Fibroblast of lung (primary cell): ENCODE measurements around the gene LINC01488. TPM values are rescaled to one million over a fixed set of nuclear protein-coding genes. Genes with fewer than 3 reads are reported as not detected.

Experiments
- DNase-seq, 2 donors: peaks; one replicate each; pipeline versions ENCODE4 v3.0.0 to v3.0.0-alpha.2; 2010; ENCODE audit warnings: low read depth in 2 of 2
- H2AFZ ChIP-seq: 2 replicates; pipeline ENCODE4 v1.5.1; 2012; ENCODE audit warnings: low read length, control low read depth, inconsistent platforms
- H3K27ac ChIP-seq: 2 replicates; pipeline ENCODE4 v1.5.1; 2011; ENCODE audit warnings: low read length, control low read depth; ENCODE audit not compliant: insufficient read depth
- H3K27me3 ChIP-seq: 2 replicates; pipeline ENCODE4 v1.5.1; 2011; ENCODE audit warnings: mild to moderate bottlenecking, low read length; ENCODE audit not compliant: control insufficient read depth, insufficient read depth
- H3K36me3 ChIP-seq: 2 replicates; pipeline ENCODE4 v1.5.1; 2011; ENCODE audit warnings: low read length; ENCODE audit not compliant: control insufficient read depth, insufficient read depth
- H3K4me1 ChIP-seq: 2 replicates; pipeline ENCODE4 v1.5.1; 2011; ENCODE audit warnings: low read length; ENCODE audit not compliant: control insufficient read depth, insufficient read depth; ENCODE audit errors: extremely low read depth
- H3K4me2 ChIP-seq: 2 replicates; pipeline ENCODE4 v1.5.1; 2011; ENCODE audit warnings: low read length, control low read depth; ENCODE audit not compliant: insufficient read depth; ENCODE audit errors: extremely low read depth
- H3K4me3 ChIP-seq, 4 experiments: fragments of 200-600 bp in 1 of 4; sonication (generic) in 1 of 4; replicated peaks in 1 of 4; 2 replicates each; pipeline ENCODE4 v1.5.1; 2011 to 2016; ENCODE audit warnings: low read length in 4 of 4, low read depth in 3 of 4, mild to moderate bottlenecking in 3 of 4, control low read depth in 2 of 4, inconsistent platforms in 1 of 4, mixed read lengths in 1 of 4; ENCODE audit not compliant: insufficient read depth in 1 of 4; ENCODE audit errors: control extremely low read depth in 1 of 4
- H3K79me2 ChIP-seq: 2 replicates; pipeline ENCODE4 v1.5.1; 2012; ENCODE audit warnings: mild to moderate bottlenecking, low read length, inconsistent platforms; ENCODE audit not compliant: control insufficient read depth, insufficient read depth
- H3K9ac ChIP-seq: 2 replicates; pipeline ENCODE4 v1.5.1; 2011; ENCODE audit warnings: mild to moderate bottlenecking, low read length, control low read depth; ENCODE audit not compliant: insufficient read depth
- H3K9me3 ChIP-seq: 2 replicates; pipeline ENCODE4 v1.5.1; 2012; ENCODE audit warnings: low read depth, low read length; ENCODE audit not compliant: control insufficient read depth, insufficient read depth
- H4K20me1 ChIP-seq: 2 replicates; pipeline ENCODE4 v1.5.1; 2011; ENCODE audit warnings: low read length; ENCODE audit not compliant: control insufficient read depth, insufficient read depth; ENCODE audit errors: extremely low read depth
- EZH2 ChIP-seq: IDR thresholded peaks from 2 replicates; pipeline ENCODE4 v1.5.1; 2012; ENCODE audit warnings: low read length, control low read depth, mild to moderate bottlenecking; ENCODE audit errors: missing control alignments
- polyA plus RNA-seq, 2 donors: library from polyadenylated mRNA; depleted of rRNA in 1 of 2; stranded (reverse) in 1 of 2; unstranded in 1 of 2; fragments of >200 nt; gene quantifications; 2 replicates each; pipeline ENCODE4 v1.2.1, GENCODE V29; 2011 to 2012; ENCODE audit warnings: missing spikeins in 1 of 2
- total RNA-seq: library from RNA; depleted of rRNA; stranded (reverse); fragments of >200 nt; gene quantifications from 2 replicates; pipeline ENCODE4 v1.2.1, GENCODE V29; 2014
- TF ChIP-seq, protein P1 (sequence below), 2 donors: IDR thresholded peaks in 1 of 2; conservative IDR thresholded peaks in 1 of 2; 1 replicate in 1 of 2; 2 replicates in 1 of 2; pipeline ENCODE4 v1.5.1; 2011 to 2012; ENCODE audit warnings: low read length in 2 of 2, control low read depth in 1 of 2, inconsistent platforms in 1 of 2, low read depth in 1 of 2, mild to moderate bottlenecking in 1 of 2

The LINC01488 gene
- total and polyA plus RNA-seq, 2 donors (not counting 1 experiment from before 2014, with no cell fraction given) = not detected

GRCh38 chr11:69462106-69462951 is 19.1 kb upstream of the LINC01488 start:
- no peaks in the 10 kb centered on the region for H3K27me3 ChIP-seq
- DNase-seq = no peak
- H3K4me2 ChIP-seq = no peak overlapping the region
- H3K36me3 ChIP-seq = no peaks in the 10 kb centered on the region
- peaks cover 8% of the 10 kb centered on the region for H3K9me3 ChIP-seq
- H3K4me3 ChIP-seq = no peak overlapping the region
- TF ChIP-seq, protein P1, sequence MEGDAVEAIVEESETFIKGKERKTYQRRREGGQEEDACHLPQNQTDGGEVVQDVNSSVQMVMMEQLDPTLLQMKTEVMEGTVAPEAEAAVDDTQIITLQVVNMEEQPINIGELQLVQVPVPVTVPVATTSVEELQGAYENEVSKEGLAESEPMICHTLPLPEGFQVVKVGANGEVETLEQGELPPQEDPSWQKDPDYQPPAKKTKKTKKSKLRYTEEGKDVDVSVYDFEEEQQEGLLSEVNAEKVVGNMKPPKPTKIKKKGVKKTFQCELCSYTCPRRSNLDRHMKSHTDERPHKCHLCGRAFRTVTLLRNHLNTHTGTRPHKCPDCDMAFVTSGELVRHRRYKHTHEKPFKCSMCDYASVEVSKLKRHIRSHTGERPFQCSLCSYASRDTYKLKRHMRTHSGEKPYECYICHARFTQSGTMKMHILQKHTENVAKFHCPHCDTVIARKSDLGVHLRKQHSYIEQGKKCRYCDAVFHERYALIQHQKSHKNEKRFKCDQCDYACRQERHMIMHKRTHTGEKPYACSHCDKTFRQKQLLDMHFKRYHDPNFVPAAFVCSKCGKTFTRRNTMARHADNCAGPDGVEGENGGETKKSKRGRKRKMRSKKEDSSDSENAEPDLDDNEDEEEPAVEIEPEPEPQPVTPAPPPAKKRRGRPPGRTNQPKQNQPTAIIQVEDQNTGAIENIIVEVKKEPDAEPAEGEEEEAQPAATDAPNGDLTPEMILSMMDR (conservative IDR thresholded peaks at IDR 0.05 in 1 of 2, IDR thresholded peaks at IDR 0.05 in 1 of 2; ENCODE audit: low read depth in 1 of 2, low read length in 2 of 2) = no peak
- TF ChIP-seq EZH2 = no peak
- no peaks in the 10 kb centered on the region for H4K20me1 ChIP-seq
- H3K9ac ChIP-seq = no peak overlapping the region
- no peak overlapping the region for H2AFZ ChIP-seq
- H3K4me1 ChIP-seq = peaks cover 14% of the 10 kb centered on the region
- no peak overlapping the region for H3K27ac ChIP-seq
- no peaks in the 10 kb centered on the region for H3K79me2 ChIP-seq

DNA sequence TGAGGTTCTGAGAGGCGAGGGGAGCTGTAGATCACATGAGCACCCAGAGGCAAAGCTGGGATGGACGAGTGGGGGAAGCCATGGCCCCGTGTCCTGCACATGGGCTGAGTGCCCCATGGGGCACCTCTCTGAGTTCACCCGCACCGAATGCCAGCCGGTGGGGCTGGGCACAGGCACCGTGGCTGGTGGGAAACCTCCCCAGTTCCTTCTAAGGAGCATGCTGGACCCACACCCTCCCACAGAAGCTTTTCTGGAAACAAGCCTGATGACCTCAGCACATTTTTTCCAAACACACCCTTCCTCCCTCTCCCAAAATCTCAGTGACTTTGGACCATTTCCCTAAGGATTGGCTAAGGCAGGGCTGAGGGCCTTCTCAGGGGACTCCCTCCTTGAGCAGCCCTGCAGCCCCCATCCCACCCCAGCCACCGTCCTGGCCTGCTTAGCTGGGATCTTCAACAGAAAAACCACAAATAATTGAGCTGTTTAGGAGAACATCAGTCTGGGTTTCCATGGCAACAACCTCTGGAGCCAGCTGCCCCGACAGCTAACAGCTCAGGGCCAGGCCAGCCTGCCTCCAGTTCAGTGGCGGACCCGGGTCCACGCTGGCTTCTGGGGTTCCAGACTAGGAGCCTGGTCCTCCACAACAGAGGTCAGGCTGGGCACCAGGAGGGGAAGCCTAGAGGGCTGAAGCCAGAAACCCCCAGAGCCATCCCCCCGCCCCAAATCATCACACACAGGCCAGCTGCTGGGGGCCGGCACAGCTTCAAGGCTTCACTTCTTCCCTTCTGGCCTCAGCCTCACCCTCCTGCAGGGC is 18.1 kb upstream of the LINC01488 start:
- DNase-seq = peak; percentile 77 to 88
- no peaks in the 10 kb centered on the region for H3K36me3 ChIP-seq
- H4K20me1 ChIP-seq = no peaks in the 10 kb centered on the region
- H3K27ac ChIP-seq = peak overlapping the region; percentile 69
- H3K9me3 ChIP-seq = peaks cover 8% of the 10 kb centered on the region
- H3K9ac ChIP-seq = peak overlapping the region; percentile 55
- no peak overlapping the region for H3K4me2 ChIP-seq
- no peak overlapping the region for H3K4me3 ChIP-seq
- H3K27me3 ChIP-seq = no peaks in the 10 kb centered on the region
- TF ChIP-seq, protein P1 (conservative IDR thresholded peaks at IDR 0.05 in 1 of 2, IDR thresholded peaks at IDR 0.05 in 1 of 2; ENCODE audit: low read depth in 1 of 2, low read length in 2 of 2) = no peak
- TF ChIP-seq EZH2 = no peak
- no peak overlapping the region for H2AFZ ChIP-seq
- H3K79me2 ChIP-seq = no peaks in the 10 kb centered on the region
- peaks cover 14% of the 10 kb centered on the region for H3K4me1 ChIP-seq
